Central memory CD4-positive, alpha-beta T cell (primary cell): ENCODE results near the gene TPPP.

ENCODE experiments used
- DNase-seq: peaks from one replicate; pipeline ENCODE4 v3.0.0; 2022

TPPP gene

GRCh38 chr5:623531-623930 is 69.6 kb downstream of the TPPP start:
- DNase-seq, result no peak

GRCh38 chr5:622946-623522 is 70.1 kb downstream of the TPPP start:
- DNase-seq, result no peak

GRCh38 chr5:622359-622758 is 70.8 kb downstream of the TPPP start:
- no peak for DNase-seq

GRCh38 chr5:621341-621761 is 71.8 kb downstream of the TPPP start:
- no peak for DNase-seq

GRCh38 chr5:620586-621180 is 72.5 kb downstream of the TPPP start:
- no peak for DNase-seq

DNA sequence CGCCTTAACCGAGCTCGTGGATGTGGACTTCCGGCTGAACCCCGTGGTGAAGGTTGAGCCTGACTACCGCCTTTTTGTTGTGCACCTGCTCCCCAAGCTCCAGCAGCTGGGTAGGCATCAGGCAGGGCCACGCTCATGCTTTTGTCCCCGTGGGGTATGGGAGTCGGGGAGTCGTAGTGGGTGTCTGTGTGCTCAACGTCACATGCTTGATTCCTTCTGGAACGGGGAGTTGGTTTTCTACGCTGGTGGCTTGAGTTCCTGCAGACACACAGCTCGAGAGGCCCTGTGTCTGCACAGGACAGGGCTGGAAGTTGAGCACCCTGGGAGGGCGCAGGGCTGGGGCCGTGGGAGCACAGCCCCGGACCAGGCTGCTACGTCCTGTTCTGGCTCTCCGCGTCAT is 73.0 kb downstream of the TPPP start:
- DNase-seq, result no peak

DNA sequence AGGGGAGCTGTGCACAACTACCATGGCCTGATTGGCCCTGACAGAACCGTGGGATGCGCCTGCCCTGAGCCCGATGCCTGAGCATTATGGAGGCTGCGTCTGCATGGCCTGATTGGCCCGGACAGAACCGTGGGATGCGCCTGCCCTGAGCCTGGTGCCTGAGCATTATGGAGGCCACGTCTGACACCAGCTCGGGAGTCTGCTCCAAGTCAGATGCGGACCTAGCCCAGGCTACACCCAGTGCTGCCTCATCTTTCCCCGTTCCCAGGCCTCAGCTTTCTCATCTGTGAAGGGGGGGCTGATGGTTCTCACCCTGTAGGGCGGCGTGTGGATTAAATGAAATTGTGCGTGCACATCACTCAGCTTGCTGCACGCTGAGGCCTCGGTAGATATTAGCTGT is 73.7 kb downstream of the TPPP start:
- no peak for DNase-seq

DNA sequence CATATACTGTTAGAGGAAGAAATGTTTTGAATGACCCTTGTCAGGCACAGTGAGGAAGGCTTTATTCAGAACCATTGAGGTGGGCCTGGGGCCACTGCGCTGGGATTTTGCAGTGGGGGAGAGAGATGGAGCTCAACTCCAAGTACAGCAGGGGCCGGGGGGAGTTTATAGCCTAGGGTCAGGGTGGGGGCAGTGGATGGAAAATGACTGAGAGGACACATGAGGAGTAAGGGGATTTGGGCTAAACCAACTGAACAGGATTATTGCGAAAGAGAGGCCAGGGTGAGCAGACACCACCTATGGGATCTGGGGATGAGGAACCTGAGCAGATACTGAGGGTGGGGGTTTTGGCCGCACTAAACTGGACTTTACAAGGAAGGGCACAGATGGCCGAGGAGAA is 74.7 kb downstream of the TPPP start:
- DNase-seq, result no peak

DNA sequence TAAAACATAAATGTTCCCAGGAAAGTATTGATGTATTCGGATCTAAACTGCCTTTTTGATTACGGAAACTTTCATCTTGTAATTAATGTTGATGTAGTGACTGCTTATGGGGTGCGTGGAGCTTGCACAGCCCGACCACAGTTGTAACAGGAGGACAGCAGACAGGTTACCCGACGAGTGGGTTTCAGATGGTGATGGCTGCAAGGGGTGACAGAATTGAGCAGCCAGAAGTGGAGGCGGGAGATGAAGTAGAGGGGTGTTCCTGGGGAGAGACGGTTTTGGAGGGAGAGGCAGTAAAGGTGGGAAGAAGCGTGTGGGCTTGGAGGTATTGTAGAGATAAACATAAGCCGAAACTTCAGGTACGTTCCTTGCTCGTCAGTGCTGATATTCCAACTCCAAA is 75.3 kb downstream of the TPPP start:
- no peak for DNase-seq

DNA sequence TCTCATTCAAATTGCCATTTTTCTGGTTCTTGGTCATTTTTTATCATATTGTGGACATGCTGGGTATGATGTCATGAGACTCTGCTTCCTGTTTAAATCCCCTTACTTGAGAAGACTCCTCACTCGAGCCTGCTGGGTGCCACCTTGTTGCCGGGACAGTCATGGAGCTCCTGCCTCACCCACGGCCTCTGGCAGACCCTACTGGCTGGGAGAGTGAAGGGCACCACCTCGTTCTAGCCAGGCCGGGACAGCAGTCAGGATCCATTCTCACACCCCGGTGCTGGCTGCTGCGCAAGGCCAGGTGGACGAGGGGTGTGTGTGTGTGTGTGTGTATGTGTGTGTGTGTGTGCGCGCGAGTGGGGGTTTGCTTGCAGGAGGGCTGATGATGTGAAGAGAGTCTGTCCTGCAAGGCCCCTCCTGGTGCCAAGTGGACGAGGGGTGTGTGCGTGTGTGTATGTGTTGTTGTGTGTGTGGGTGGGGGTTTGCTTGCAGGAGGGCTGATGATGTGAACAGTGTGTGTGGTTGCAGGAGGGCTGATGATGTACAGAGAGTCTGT is 76.6 kb downstream of the TPPP start:
- no peak for DNase-seq

DNA sequence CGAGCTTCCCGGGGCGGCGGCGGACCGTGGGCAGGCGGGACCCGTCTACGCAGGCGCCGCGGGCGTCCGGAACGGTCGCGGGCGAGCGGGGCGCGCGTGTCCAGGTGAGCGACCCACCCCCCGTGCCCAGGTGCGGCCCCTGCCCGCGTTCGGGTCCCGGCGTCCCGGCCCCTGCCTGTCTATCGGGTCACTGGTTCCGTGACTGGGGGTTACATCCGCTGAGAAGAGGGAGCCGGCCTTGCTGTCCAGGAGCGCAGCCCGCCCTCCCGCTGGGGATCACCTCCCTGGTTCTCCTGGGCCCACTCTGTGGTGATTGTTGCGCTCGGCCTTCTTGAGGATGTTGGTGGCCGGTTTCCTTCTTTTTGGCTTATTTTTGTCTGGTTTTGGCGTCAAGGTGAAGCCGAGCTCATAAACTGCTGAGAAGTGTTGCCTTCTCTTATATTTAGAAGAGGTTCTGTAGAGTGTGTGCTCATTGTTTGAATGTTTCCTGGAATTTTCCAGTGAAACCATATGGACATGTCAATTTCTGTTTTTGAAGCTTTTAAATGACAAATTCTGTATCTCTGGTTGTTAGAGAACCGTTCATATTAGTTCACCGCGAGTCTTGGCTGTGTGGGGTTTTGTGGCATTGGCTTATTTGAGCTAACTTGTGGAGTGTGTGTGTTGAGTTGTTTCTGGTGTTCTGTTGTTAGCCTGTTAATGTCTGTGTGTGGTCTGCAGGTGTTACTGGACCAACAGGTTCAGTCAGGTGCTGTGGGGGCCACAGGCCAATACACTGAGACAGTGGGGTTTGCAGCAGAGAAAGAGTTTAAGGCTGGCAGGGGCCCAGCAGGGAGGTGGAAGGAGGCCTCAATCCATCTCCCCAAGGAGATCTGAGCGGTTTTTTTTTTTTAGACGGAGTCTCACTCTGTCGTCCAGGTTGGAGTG is 80.4 kb downstream of the TPPP start:
- DNase-seq, result no peak

GRCh38 chr5:611731-612486 is 81.2 kb downstream of the TPPP start, which contains the start of gene CEP72:
CEP72 (plus strand) TSS chr5:612340; CDS start chr5:612362, 22 bp downstream.
- DNase-seq, result peak; percentile 84

DNA sequence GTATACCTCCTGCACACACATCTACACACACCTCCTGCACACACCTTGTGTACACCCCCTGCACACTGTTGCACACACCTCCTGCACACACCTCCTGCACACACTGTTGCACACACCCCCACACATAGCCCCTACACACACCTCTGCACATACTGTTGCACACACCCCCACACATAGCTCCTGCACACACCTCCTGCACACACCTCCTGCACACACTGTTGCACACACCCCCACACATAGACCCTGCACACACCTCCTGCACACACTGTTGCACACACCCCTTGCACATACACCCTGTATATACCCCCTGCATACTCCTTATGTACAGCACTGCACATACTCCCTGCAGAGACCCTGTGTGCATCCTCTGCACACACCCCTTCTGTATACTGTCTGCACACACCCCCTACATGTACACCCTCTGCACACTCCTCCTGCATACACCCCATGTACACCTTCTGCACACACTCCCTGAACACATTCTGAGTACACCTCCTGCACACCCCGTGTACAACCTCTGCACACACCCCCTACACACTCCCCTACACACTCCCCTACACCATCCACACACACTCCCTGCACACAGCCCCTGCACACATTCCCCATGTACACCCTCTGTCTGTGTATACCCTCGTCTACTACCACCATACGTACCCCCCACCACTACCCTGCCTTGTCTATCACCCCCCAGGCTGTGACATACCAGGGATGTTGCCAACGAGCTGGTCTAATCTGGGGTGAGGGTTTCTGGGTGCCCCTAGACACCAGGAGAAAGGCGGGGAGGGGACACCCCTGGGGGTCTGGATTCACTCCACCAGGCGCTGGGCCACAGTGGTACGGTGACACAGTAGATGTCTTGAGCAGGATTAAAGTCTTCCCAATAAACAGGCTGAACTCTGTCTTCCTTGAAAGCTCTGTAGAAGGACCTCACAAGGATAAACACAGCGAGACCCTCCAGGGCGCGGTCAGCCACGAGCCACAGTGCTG is 82.1 kb downstream of the TPPP start:
- no peak for DNase-seq

DNA sequence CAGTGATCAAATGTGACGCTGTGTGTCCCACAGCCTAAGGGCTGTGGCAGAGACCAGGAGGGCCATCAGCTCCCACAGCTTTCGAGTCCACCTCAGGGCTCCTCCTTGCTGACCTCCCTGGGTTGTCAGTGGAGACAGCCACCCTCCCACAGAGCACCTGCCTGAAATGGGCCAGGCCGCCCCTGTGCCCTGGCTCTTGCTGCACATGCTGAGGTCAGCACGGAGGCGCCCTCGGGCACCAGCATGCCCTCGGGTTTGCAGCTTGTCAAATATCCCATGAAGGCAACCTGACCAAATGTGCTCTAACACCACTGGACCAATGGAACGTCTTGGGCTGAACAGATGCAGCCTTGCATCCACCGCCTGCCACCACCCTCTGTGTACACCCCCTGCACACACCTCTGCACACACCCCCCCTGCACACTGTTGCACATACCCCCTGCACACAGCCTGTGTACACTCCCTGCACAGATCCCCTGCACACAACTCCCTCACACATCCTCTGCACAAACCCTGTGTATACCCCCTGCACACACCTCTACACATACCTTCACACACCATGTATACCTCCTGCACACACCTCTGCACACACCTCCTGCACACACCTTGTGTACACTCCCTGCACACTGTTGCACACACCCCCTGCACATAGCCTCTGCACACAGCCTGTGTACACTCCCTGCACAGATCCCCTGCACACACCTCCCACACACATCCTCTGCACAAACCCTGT is 83.0 kb downstream of the TPPP start:
- DNase-seq, result no peak
